Activated CD4-positive, CD25-positive, alpha-beta regulatory T cell treated with anti-CD3 and anti-CD28 coated beads, Interleukin-2, amount 50 U/mL, for 72 hours (primary cell): Measurements from ENCODE around the gene HTR7.
A peak's percentile ranks its signal among the peaks of the same experiment; 100 is the strongest.
"Not testable (repeated sequence)": the region's sequence is repeated elsewhere in the genome, so short reads cannot be mapped to it uniquely, and the experiment has no call there.

ENCODE experiments used
- DNase-seq: peaks from one replicate; pipeline ENCODE4 v3.0.0; 2021

Gene HTR7

DNA sequence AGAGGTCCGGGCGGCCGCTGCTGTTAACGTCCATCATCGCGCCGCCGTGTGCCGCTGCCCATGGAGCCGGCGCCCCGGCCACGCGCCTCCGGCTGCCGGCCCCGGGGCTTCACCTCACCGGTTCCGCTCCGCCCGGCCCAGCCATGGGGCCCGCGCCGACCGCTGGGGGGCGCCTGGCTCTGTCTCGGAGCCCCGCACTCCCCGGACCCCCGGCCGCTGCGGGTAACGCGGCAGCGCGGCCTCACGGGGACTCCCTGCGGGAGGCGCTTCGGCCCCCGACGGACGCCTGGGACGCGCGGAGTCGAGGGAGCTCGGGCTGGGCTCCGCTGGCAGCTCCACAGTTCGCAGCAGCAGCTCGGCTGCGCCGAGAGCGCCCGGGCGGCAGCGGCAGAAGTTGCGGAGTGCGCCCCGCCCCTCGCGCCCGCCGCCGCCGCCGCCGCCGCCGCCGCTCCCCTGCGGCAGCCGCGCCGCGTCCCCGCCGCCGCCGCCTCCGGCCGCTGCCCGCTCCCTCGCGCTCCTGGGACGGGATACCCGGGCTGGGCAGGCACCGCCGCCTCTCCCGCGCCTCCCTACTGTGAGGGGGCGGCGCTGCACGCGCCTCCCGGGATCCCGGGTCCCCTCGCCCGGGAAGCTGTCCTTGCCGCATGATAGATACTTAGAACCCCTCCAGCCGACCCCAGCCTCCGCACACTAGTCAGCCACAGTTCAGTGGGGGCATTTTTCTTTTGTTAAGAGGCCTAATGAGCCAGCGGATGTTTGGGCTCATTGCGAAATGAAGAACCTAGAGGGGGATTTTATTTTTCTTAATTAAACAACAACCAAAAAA lies at the start of gene HTR7:
HTR7 (minus strand) TSS at position 405 of the 826 bp plus-strand sequence; CDS start at position 37, 368 bp downstream.
- peak; percentile 71 for DNase-seq

DNA sequence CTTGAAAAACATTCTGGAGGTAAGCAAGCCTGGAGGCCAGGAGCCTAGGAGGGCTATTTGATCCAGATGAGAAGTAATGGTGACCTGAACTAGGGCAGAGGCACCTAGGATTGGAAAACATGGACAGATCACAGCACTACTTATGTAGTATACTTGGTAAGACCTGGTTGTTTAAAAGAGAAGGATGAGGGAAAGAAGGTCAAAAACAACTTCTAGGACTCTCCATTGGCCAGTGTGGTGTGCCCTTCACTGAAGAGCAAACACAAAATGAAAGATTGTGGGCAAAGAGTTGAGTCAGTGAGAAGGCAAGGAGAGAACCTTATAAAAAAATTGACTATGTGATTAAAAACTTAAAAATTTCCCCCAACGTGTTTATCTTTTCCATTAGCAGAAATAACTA lies 48.8 kb upstream of the HTR7 start:
- DNase-seq = no peak

DNA sequence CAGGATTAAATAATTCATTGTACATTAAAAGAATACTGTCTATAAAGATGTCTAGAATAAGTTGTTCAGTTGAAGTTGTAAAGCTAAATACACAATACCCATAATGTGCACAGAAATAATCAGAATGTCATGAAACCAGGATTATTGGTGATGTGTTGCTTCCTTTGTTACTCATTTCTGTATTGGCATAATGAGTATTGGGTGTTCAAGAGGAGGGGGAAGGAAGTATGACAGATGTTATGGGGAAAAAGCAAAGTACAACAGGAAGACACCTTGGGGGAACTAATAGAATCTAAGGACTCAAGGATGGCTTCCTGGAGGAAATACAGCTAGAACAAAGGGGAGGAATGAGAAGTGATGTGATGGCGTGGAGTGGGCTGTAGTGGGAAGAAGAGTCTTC lies 48.1 kb upstream of the HTR7 start:
- no peak for DNase-seq

DNA sequence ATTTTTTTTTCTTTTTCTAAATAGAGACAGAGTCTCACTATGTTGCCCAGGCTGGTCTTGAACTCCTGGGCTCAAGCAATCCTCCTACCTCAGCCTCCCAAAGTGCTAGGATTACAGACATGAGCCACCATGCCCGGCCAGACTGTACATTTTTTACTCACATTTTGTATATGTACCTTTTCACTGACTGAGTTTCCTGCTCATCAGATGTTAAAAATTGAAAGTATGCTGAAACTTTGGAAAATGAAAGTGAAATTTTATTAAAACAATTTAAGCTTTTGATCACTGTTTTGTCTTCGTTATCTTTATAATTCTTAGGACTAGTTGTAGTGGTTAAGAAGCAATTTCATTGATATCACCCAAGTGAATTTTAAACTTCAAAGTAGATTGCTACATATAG lies 39.1 kb upstream of the HTR7 start:
- DNase-seq = not testable (repeated sequence)

DNA sequence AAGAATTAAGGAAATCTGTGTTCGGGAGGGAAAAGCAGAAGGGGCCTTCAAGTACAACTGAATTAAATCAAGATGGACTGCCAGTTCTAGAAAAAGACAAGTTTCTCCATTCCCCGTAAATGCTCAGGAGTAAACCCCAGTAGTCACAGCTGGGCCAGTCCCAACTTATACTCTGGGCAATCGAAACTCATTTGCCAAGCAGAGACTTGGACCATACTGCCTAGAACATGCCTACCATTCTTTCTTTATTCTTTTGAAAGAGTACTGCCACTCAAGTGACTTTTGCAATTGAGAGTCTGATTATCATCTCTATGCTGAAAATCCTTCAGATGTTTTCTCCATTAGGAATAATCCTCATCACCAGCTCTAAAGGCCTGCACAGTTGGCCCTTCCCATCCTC lies 35.4 kb upstream of the HTR7 start:
- no peak for DNase-seq

DNA sequence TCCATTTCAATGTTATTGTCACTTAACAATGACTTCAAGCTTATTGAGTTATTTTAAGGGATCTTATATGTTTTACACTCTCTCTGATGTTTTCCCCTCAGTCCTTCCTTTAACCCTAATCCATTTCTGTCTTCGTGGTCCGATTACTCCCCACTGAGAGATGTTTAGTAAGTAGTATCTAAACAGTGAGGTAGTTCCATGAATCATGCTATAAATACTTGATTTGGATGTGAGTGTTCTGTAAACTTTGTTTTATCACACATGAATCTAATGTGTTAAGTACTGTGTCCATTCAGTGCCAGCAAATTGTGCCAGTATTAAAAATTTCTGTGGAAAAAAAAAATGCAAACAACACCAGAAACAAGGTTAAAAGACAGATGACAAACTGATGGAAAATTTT lies 32.5 kb upstream of the HTR7 start:
- DNase-seq = no peak

DNA sequence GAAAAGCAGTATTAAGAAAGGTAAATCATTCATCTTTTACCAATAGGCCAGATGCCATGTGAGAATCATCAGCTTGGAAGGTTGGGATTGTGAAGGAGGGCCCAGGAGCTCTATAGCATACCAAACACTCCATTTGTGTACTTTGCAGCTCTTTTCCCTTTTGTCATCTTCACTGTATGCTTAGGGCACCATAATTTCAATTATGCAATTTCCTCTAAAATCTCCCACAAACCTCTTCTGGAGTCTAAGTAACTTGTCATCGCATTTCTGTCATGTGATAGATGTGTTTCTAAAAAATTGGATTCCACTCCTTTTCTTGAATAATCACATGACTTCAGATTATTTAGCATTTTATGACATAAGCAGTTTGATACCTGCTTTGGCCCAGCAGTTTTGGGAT lies 31.8 kb upstream of the HTR7 start:
- DNase-seq = no peak

DNA sequence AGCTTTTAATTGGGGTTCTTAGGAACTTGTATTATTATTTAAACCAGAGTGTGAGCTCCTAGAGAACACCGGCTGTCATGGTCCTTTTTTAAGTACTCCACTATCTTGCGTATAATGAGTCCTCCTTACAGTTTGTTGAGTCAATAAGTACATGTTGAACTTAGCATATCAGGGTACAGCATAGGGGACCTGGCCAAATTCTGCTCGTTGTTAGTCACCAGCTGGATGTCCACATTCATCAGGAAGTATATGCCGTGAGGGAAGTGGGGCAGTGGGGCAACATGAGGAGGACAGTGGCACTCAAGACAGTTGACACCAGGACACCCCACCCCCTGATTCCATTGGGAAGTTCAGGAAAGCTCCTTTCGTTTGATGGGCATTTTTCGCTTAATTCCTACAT lies 30.5 kb upstream of the HTR7 start:
- DNase-seq = no peak

DNA sequence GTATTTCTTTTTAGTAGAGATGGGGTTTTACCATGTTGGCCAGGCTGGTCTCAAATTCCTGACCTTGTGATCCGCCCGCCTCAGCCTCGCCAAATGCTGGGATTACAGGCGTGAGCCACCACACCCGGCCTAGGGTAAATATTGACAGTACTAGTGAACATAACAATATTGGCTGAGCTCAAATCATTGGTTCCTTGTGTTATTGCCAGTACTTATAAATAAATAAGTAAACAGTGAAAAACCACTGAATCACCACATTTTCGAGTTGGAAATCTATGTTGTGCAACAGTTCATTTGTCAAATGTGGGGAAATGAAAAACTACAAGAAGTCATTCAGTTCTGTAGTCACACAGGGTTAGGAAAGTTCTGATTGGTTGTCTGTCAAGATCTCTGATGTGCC lies 29.7 kb upstream of the HTR7 start:
- DNase-seq = no peak

DNA sequence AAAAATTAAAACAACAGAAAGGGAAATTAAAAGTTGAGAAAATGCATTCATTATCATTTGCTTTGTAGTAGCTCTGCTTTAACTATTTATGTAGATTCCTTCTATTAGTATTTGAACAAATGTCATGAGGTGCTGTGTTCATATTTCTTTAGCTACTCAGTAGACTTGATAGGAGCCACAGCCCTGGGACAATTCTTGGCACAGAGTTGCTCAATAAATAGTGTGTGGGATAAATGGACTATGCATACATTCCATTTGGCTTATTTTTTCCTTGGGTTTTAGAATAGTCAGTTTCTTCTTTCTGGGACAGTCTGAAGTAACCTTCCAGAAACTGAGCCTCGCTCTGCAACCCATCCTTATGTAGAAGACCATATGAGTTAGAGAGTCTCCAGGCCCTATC lies 27.3 kb upstream of the HTR7 start:
- DNase-seq = no peak

DNA sequence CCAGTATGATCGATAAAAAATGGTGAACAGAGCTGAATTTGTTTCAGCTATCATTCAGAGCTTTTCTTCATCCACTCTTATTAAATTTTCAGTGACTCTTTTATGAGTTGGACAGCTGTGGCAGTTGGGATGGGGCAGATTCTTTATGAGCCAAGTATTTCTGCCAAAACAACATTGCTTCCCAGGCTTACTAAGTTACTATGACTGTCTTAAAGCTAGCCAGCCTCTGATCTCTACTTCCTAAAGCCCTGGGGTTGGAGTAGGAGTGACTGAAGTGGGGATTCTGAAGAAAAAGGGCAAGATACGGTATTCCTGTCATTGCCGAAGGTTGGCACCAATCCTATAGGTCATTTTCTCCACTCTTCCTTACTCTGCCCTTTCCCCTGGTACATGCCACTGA lies 26.6 kb upstream of the HTR7 start:
- no peak for DNase-seq

DNA sequence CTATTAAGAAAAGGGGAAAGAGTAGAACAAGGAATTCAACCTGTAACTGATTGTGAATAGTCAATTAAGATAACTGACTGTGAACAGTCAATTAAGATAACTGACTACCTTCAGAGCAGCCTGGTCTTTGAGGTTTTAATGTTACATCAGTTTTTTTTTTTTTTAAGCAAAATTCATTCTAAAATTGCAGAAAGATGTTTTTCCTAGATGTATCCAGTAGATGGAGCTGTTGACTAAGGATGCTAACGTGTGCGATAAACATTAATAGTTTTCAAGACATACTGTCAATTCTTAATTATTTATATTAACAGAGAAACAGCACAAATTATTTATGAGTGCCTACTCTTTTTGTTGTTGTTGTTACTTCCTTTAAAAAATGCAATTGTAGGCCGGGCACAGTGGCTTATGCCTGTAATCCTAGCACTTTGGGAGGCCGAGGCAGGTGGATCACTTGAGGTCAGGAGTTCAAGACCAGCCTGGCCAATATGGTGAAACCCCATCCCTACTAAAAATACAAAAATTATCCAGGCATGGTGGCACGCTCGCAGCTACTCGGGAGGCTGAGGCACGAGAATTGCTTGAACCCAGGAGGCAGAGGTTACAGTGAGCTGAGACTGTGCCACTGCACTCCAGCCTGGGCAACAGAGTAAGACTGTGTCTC lies 22.4 kb upstream of the HTR7 start:
- not testable (repeated sequence) for DNase-seq

DNA sequence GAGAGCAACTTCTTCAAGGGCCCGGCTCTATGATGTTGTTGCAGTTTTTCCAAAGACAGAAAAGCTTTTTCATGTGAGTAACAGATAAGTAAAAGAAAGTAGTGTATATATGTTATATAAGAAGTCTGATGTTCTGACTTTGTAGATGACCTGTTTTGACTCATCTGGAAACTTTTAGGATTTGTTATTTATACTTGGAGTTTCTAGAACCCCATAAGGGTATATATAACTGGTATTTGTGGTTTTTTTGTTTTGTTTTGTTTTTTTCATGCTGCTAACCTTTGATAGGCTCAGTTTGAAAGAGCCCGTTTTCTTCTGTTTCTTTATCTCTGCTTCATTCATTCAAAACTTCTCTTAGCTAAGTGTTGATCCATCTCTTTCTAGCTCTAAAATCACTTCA lies 21.2 kb upstream of the HTR7 start:
- DNase-seq = no peak

DNA sequence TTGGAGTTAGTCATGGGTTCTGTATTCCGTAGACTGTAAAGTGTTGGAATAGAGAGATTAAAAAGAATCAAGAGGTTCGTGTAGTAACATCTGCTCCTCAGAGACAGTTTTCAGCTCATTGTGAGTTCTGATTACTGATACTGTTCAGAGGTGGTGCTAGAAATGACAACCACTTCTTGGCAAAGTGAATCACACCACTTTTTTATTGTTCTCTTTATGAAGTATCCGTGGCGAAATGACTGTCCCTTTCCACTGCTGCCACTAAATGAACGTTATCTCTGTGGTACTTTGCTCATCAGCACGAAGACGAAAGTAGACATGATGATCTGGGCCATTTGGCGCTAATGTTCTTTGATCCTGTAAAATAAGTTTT lies 14.8 kb upstream of the HTR7 start:
- no peak for DNase-seq

DNA sequence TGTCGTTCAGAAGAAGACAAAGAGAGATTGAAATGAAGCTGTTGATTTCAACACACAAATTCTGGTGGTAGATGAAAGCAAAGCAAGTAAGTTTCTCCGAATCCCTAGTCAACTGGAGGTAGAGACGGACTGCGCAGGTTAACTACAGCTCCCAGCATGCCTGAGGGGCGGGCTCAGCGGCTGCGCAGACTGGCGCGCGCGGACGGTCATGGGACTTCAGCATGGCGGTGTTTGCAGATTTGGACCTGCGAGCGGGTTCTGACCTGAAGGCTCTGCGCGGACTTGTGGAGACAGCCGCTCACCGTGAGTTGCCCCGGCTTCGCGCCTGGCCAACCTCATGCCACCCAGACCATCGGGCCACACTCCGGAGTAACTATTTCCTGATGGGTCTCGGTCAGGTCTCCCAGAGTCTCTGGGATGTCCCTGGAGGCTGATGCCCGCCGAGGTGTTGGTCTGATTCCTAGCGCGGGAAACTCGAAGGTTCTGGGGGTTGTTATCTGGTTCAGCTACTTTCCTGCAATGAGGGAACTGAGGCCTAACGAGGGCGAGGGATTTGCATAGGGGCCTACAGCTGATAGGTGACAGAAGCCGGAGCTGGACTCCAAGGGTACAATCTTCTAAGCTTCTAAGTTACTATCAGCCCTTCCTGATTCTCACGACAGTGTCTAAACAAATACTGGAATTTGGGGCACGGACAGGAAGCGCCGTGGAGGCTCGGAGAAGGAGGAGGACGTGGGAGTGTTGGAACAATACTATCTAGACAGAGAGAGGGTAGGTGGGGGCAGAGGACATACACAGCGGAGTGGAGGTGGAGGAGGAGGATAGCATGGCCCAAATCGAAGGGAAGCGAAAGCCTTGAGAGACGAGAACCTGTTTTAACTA lies 14.2 kb upstream of the HTR7 start, which contains the start of gene RPP30:
RPP30 (plus strand) TSS at position 209 of the 882 bp plus-strand sequence; CDS start at position 222, 13 bp downstream.
- DNase-seq = peak; percentile 83

DNA sequence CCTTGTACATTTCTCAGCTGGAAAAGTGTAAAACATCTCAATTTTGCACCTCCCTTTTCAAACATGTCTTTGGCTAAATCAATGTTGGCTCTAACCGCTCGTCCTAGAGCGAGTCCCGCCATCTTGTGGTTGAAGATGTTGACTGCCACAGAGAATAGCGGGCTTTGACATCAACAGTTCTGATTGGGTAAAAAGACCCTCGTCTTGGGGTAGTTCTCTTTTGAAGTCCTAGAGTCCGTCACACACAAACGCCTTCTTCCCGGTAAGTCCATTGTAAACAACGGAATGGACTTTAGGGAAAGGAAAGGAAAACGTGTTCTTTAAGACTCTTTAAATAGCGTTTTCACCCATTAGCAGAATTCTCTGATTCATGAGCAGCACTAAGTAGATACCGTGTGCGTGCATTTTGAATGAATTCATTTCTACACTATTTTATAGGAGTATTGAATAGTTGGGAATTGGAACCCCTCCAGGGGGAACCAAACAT lies 13.5 kb upstream of the HTR7 start:
- peak; percentile 33 for DNase-seq

DNA sequence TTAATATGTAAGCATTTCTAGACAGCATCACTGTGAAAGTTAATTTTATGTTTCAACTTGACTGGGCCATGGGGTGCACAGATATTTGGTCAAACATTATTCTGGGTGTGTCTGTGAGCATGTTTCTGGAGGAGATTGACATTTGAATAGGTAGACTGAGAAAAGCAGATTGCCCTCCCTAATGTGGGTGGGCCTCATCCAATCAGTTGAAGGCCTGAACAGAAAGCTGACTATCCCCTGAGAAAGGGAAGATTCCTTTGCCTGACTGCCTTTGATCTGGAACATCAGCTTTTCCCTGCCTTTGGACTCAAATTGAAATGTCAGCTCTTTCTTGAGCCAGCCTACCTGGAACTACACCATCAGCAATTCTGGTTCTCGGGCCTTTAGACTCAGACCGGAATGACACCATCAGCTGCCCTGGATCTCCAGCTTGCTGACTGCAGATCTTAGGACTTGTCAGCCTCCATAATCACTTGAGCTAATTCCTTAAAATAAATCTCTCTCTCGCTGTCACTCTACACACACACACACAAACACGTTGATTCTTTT lies 8.3 kb upstream of the HTR7 start:
- no peak for DNase-seq

DNA sequence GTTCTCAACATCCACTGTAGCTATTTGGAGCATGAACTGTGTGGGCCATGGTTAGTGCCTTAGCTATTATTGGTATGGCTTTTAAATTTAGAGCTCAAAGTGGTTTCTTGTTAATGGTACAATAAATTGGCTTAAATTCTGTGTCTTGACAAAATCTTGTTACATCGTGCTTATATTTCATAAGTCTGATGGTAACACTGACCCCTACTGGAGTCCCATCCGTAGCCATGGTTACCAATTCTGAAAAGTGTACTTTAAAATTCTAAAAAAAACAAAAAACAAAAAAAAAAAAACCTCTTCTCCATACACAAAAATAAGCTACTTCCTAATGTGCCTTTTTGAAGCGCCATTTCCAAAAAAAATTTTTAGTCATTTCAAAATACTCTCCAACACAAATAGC lies 7.6 kb upstream of the HTR7 start:
- no peak for DNase-seq

DNA sequence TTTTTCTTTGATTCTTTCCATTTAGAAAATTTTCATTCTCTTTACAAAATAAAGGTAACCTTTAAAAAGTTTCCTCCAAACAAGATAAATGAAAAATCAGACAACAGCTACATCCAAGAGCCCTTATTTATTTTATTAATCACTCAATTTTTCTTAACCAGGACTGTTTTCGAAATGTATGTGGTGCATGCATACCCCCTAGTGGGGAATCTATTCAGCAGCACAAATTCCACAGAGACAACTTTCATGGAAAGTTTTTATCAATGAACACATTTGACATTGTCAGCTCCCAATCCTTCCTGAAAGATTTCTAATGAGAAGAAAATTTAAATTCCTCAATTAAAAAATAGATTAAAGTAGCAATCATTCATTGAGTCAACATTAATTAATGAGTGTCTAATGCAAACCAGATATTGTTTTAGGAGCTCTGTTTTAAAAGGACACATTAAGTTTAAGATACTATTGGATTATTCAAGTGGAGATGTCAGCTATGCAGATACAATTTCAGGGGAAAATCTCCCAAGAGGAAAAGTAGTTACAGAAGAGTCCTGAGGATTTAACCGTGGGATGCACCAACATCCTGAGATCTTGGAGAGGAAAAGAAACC lies 5.2 kb upstream of the HTR7 start:
- no peak for DNase-seq

DNA sequence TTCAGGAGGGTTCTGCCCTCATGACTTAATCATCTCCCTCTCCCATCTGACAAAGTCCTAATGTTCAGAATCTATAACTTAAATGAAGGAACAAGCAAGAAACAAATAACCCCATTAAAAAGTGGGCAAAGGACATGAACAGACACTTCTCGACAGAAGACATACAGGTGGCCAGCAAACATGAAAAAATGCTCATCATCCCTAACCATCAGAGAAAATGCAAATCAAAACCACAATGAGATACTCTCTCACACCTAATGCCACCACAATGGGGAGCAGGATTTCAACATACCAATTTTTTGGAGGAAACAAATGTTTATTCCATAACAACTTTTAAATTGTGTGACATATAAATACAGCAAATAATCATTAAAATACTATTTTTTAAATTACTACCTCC lies 3.0 kb upstream of the HTR7 start:
- no peak for DNase-seq

DNA sequence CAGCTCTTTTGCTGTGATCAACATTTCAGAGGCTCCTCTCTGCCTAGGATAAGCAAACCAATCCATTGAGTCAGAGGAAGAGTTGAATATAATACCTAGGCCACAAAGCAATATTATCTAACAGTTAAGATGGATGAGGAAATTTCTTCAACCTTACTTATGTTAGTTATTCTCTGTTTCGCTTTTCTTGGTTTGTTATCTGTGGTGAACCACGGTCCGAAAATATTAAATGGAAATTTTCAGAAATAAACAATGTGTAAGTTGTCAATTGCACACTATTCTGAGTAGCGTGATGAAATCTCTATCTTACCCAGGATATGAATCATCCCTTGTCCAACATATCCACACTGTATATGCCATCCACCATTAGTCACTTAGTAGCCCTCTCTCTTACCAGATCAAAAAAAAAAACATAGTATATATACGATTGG lies 1.5 kb upstream of the HTR7 start:
- no peak for DNase-seq

DNA sequence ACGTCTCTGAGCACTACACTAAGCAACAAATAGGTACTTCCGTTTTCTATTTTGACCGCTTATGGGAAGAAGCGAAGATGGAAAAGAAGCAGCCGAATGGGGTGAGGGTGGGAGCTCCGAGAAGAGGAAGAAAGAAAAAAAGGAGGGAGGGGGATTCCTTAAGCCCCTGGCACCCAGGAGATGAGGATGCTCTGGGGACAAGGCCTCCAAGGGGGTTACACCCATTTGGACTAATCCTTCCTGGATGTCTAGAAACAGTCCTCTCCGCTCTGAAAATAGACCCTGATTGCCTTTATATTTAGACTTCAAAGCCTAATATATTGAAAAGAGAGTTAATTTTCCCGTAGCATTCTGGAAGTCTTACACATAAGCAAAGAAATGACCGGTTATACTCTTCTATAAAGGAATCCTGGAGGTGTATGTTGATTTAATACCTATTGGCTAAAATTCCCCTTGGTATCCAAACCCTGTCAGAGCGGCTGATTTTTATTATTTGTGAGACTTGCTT lies 676 bp upstream of the HTR7 start:
- no peak for DNase-seq
